ENCODE measurements around the gene OR5B21.

DNA sequence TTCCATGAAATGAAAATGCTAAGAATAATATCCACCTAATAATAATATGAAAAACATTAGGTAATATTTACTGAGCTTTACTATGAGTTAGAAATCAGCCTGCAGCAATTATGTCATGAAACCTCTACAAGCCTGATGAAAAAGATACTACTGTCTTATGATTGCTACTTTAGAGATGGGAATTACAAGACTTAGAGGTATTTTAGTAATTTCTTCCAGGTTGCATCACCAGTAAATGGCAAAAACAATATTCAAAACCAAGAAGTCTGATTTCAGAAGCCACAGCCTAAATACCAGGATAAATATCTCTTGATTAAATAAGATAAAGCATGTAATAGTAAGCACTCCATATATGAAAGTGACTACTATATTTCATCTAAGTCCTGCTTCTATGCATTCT lies 13.8 kb downstream of the OR5B21 start:
- no peak for TF ChIP-seq EZH2 (IDR thresholded peaks at IDR 0.05; ENCODE audit: borderline replicate concordance, low read depth, low read length, poor library complexity, severe bottlenecking)
- TF ChIP-seq, protein P1, sequence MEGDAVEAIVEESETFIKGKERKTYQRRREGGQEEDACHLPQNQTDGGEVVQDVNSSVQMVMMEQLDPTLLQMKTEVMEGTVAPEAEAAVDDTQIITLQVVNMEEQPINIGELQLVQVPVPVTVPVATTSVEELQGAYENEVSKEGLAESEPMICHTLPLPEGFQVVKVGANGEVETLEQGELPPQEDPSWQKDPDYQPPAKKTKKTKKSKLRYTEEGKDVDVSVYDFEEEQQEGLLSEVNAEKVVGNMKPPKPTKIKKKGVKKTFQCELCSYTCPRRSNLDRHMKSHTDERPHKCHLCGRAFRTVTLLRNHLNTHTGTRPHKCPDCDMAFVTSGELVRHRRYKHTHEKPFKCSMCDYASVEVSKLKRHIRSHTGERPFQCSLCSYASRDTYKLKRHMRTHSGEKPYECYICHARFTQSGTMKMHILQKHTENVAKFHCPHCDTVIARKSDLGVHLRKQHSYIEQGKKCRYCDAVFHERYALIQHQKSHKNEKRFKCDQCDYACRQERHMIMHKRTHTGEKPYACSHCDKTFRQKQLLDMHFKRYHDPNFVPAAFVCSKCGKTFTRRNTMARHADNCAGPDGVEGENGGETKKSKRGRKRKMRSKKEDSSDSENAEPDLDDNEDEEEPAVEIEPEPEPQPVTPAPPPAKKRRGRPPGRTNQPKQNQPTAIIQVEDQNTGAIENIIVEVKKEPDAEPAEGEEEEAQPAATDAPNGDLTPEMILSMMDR (conservative IDR thresholded peaks at IDR 0.05; ENCODE audit: low read depth, low read length), result no peak
